Measurements from ENCODE around the gene TUBB1. TPM values are rescaled to one million over a fixed set of nuclear protein-coding genes. Genes with fewer than 3 reads are reported as not detected.

TUBB1 gene
- total and polyA plus RNA-seq, 2 of the 13 experiments (the other 11 are each of a cell fraction or from before 2014, with no cell fraction given), result 0.11 to 57.6 TPM

GRCh38 chr20:59032023-59032712 is 12.9 kb downstream of the TUBB1 start, which contains the start of gene ATP5F1E (continued):
- TF ChIP-seq LBX2 (CRISPR knock-in tag; IDR thresholded peaks at IDR 0.05; ENCODE audit: borderline replicate concordance), result peak; percentile 90; the same call in 1 of the 2 replicates
- no peak for TF ChIP-seq ZSCAN30 (CRISPR knock-in tag; IDR thresholded peaks at IDR 0.05)
- TF ChIP-seq ZNF460 (CRISPR knock-in tag; IDR thresholded peaks at IDR 0.05; ENCODE audit: borderline replicate concordance), result peak; percentile 11; the same call in 1 of the 2 replicates
- peak; percentile 93 for TF ChIP-seq ZSCAN9 (CRISPR knock-in tag; IDR thresholded peaks at IDR 0.05; ENCODE audit: borderline replicate concordance)
- peak; percentile 66 for TF ChIP-seq SRY (CRISPR knock-in tag; IDR thresholded peaks at IDR 0.05)
- 0 out of 2 replicates have a peak, but pooled peaks have one; percentile 46 for TF ChIP-seq ZUFSP (CRISPR knock-in tag; IDR thresholded peaks at IDR 0.05; ENCODE audit: borderline replicate concordance)
- peak; percentile 97 for TF ChIP-seq ZNF619 (CRISPR knock-in tag; IDR thresholded peaks at IDR 0.05)
- TF ChIP-seq PRDM4 (CRISPR knock-in tag; IDR thresholded peaks at IDR 0.05; ENCODE audit: borderline replicate concordance), result peak; percentile 90
- peak; percentile 98 for TF ChIP-seq ZFYVE20 (CRISPR knock-in tag; IDR thresholded peaks at IDR 0.05; ENCODE audit: borderline replicate concordance, low read depth)
- peak; percentile 48; the same call in 1 of the 2 replicates for TF ChIP-seq ZNF414 (CRISPR knock-in tag; IDR thresholded peaks at IDR 0.05)
- peak; percentile 95 for TF ChIP-seq ZSCAN21 (CRISPR knock-in tag; IDR thresholded peaks at IDR 0.05; ENCODE audit: borderline replicate concordance)
- peak; percentile 18 for TF ChIP-seq ZNF800 (CRISPR knock-in tag; IDR thresholded peaks at IDR 0.05)
- peak; percentile 55; the same call in 1 of the 2 replicates for TF ChIP-seq ZBTB37 (CRISPR knock-in tag; IDR thresholded peaks at IDR 0.05)
- peak; percentile 38 for TF ChIP-seq SKI (IDR thresholded peaks at IDR 0.05; ENCODE audit: partially characterized antibody)
- peak; percentile 98 for TF ChIP-seq CC2D1A (CRISPR knock-in tag; IDR thresholded peaks at IDR 0.05)
- TF ChIP-seq ELF4 (CRISPR knock-in tag; IDR thresholded peaks at IDR 0.05; ENCODE audit: borderline replicate concordance), result peak; percentile 96
- no peak for TF ChIP-seq ZSCAN22 (CRISPR knock-in tag; IDR thresholded peaks at IDR 0.05)
- TF ChIP-seq ZNF7 (CRISPR knock-in tag; IDR thresholded peaks at IDR 0.05), result peak; percentile 30; the same call in 1 of the 2 replicates
